Measurements from ENCODE around the gene UNC5B.

The UNC5B gene

GRCh38 chr10:71288461-71288860, 76.1 kb downstream of the UNC5B start:
- ATAC-seq (ENCODE audit: insufficient read depth, low read depth) (no peak), DNase-seq (no peak)
- H3K9ac ChIP-seq (ENCODE audit: low read depth, low read length): no peak overlapping the region
- H3K4me3 ChIP-seq (ENCODE audit: low read depth in 1 of 2, low read length in 2 of 2): no peak overlapping the region
- H3K36me3 ChIP-seq (ENCODE audit: insufficient read depth, low read length): no peaks in the 10 kb centered on the region
- H2AFZ ChIP-seq (ENCODE audit: low read depth, low read length): no peak overlapping the region
- H3K79me2 ChIP-seq (ENCODE audit: insufficient read depth, low read length): no peaks in the 10 kb centered on the region
- H3K9me3 ChIP-seq (ENCODE audit: insufficient read depth, low read length, severe bottlenecking): no peaks in the 10 kb centered on the region
- H3K4me2 ChIP-seq (ENCODE audit: insufficient read depth, low read length): no peak overlapping the region
- H4K20me1 ChIP-seq (ENCODE audit: insufficient read depth, low read length): peaks cover 15% of the 10 kb centered on the region
- no peak for TF ChIP-seq EZH2 (IDR thresholded peaks at IDR 0.05; ENCODE audit: borderline replicate concordance, low read depth, low read length, severe bottlenecking)
- TF ChIP-seq, protein P1, sequence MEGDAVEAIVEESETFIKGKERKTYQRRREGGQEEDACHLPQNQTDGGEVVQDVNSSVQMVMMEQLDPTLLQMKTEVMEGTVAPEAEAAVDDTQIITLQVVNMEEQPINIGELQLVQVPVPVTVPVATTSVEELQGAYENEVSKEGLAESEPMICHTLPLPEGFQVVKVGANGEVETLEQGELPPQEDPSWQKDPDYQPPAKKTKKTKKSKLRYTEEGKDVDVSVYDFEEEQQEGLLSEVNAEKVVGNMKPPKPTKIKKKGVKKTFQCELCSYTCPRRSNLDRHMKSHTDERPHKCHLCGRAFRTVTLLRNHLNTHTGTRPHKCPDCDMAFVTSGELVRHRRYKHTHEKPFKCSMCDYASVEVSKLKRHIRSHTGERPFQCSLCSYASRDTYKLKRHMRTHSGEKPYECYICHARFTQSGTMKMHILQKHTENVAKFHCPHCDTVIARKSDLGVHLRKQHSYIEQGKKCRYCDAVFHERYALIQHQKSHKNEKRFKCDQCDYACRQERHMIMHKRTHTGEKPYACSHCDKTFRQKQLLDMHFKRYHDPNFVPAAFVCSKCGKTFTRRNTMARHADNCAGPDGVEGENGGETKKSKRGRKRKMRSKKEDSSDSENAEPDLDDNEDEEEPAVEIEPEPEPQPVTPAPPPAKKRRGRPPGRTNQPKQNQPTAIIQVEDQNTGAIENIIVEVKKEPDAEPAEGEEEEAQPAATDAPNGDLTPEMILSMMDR (IDR thresholded peaks at IDR 0.05; ENCODE audit: borderline replicate concordance, extremely low read depth, low read length, poor library complexity, severe bottlenecking): no peak
- no peaks in the 10 kb centered on the region for H3K4me1 ChIP-seq (ENCODE audit: insufficient read depth, low read length)
- H3K27ac ChIP-seq (ENCODE audit: low read length): no peak overlapping the region
- no peaks in the 10 kb centered on the region for H3K27me3 ChIP-seq (ENCODE audit: insufficient read depth, low read length, poor library complexity)

- H3K36me3 ChIP-seq (ENCODE audit: insufficient read depth, low read length): no peaks in the 10 kb centered on the region
- H3K9ac ChIP-seq (ENCODE audit: low read depth, low read length): no peak overlapping the region
- no peak overlapping the region for H3K4me2 ChIP-seq (ENCODE audit: insufficient read depth, low read length)
Observed at GRCh38 chr10:71289421-71290130, 77.2 kb downstream of the UNC5B start.

GRCh38 chr10:71290331-71290730, 78.0 kb downstream of the UNC5B start:
- no peaks in the 10 kb centered on the region for H3K27me3 ChIP-seq (ENCODE audit: insufficient read depth, low read length, poor library complexity)
- TF ChIP-seq, protein P1 (IDR thresholded peaks at IDR 0.05; ENCODE audit: borderline replicate concordance, extremely low read depth, low read length, poor library complexity, severe bottlenecking): no peak
- TF ChIP-seq EZH2 (IDR thresholded peaks at IDR 0.05; ENCODE audit: borderline replicate concordance, low read depth, low read length, severe bottlenecking): no peak
- H3K27ac ChIP-seq (ENCODE audit: low read length): no peak overlapping the region
- ATAC-seq (ENCODE audit: insufficient read depth, low read depth): no peak
- H3K4me1 ChIP-seq (ENCODE audit: insufficient read depth, low read length): no peaks in the 10 kb centered on the region
- no peak overlapping the region for H3K4me3 ChIP-seq (ENCODE audit: low read depth in 1 of 2, low read length in 2 of 2)
- H3K79me2 ChIP-seq (ENCODE audit: insufficient read depth, low read length): no peaks in the 10 kb centered on the region
- H3K9ac ChIP-seq (ENCODE audit: low read depth, low read length): no peak overlapping the region
- no peaks in the 10 kb centered on the region for H3K9me3 ChIP-seq (ENCODE audit: insufficient read depth, low read length, severe bottlenecking)
- H3K4me2 ChIP-seq (ENCODE audit: insufficient read depth, low read length): no peak overlapping the region
- DNase-seq: no peak
- no peaks in the 10 kb centered on the region for H3K36me3 ChIP-seq (ENCODE audit: insufficient read depth, low read length)
- no peak overlapping the region for H2AFZ ChIP-seq (ENCODE audit: low read depth, low read length)
- H4K20me1 ChIP-seq (ENCODE audit: insufficient read depth, low read length): peaks cover 12% of the 10 kb centered on the region

More at GRCh38 chr10:71289421-71290130, 77.2 kb downstream of the UNC5B start:
- TF ChIP-seq, protein P1 (IDR thresholded peaks at IDR 0.05; ENCODE audit: borderline replicate concordance, extremely low read depth, low read length, poor library complexity, severe bottlenecking): no peak
- no peak for TF ChIP-seq EZH2 (IDR thresholded peaks at IDR 0.05; ENCODE audit: borderline replicate concordance, low read depth, low read length, severe bottlenecking)
- H3K27me3 ChIP-seq (ENCODE audit: insufficient read depth, low read length, poor library complexity): no peaks in the 10 kb centered on the region
- H2AFZ ChIP-seq (ENCODE audit: low read depth, low read length): no peak overlapping the region
- H3K27ac ChIP-seq (ENCODE audit: low read length): no peak overlapping the region
- ATAC-seq (ENCODE audit: insufficient read depth, low read depth): no peak
- H4K20me1 ChIP-seq (ENCODE audit: insufficient read depth, low read length): peaks cover 15% of the 10 kb centered on the region
- no peaks in the 10 kb centered on the region for H3K9me3 ChIP-seq (ENCODE audit: insufficient read depth, low read length, severe bottlenecking)
- H3K79me2 ChIP-seq (ENCODE audit: insufficient read depth, low read length): no peaks in the 10 kb centered on the region
- no peak overlapping the region for H3K4me3 ChIP-seq (ENCODE audit: low read depth in 1 of 2, low read length in 2 of 2)
- no peak for DNase-seq
- H3K4me1 ChIP-seq (ENCODE audit: insufficient read depth, low read length): no peaks in the 10 kb centered on the region
